ENCODE measurements around the gene BACH2. TPM values are rescaled to one million over a fixed set of nuclear protein-coding genes. Genes with fewer than 3 reads are reported as not detected.

Gene BACH2
- total and polyA plus RNA-seq, 10 of the 15 experiments (the other 5 are each of a cell fraction or from before 2014, with no cell fraction given): 0.03 to 0.28 (median 0.04) TPM; not detected in 3

DNA sequence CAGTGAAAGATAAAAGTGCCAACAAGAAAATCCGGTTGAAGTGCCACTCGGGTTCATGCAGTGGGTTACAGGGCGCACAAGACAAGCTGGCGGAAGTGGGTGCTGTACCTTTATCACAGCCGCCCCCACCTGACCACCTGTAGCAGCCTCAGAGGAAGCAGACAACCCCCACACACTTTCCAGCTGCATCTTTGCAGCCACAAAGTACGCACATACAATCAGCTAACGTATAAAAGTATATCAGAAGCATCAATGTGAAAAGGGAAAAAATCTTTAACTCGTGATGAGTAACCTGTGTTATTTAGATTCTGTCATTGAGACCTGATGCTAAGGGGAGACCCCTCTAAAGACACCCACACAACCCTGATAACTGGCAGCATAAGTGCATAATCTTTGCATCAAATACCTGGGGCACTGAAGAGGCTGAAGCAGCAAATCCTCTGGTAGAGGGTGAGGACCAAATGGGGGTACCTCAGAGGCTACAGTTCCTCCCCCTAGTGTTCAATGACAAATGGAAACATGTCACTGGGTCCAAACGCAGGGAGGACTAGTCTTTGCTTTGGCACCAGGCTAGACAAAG lies 22.1 kb downstream of the BACH2 start (continued):
- TF ChIP-seq, protein P1, sequence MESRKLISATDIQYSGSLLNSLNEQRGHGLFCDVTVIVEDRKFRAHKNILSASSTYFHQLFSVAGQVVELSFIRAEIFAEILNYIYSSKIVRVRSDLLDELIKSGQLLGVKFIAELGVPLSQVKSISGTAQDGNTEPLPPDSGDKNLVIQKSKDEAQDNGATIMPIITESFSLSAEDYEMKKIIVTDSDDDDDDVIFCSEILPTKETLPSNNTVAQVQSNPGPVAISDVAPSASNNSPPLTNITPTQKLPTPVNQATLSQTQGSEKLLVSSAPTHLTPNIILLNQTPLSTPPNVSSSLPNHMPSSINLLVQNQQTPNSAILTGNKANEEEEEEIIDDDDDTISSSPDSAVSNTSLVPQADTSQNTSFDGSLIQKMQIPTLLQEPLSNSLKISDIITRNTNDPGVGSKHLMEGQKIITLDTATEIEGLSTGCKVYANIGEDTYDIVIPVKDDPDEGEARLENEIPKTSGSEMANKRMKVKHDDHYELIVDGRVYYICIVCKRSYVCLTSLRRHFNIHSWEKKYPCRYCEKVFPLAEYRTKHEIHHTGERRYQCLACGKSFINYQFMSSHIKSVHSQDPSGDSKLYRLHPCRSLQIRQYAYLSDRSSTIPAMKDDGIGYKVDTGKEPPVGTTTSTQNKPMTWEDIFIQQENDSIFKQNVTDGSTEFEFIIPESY (IDR thresholded peaks at IDR 0.05): no peak
- TF ChIP-seq PAX5 (IDR thresholded peaks at IDR 0.05; ENCODE audit: borderline replicate concordance, low read depth, low read length) (0 out of 2 replicates have a peak, but pooled peaks have one; percentile 39), CEBPB (IDR thresholded peaks at IDR 0.05; ENCODE audit: borderline replicate concordance in 1 of 2, low read depth in 2 of 2, low read length in 2 of 2) (no peak), MTA2 (IDR thresholded peaks at IDR 0.05; ENCODE audit: low read depth) (peak; percentile 68; the same call in 1 of the 2 replicates), NFXL1 (IDR thresholded peaks at IDR 0.05; ENCODE audit: borderline replicate concordance) (no peak), NR2C1 (IDR thresholded peaks at IDR 0.05) (no peak), SRF (IDR thresholded peaks at IDR 0.05; ENCODE audit: low read depth in 2 of 2, low read length in 2 of 2) (no peak), HDGF (IDR thresholded peaks at IDR 0.05) (no peak), CREM (IDR thresholded peaks at IDR 0.05; ENCODE audit: low read depth) (no peak), MXI1 (IDR thresholded peaks at IDR 0.05; ENCODE audit: low read depth, low read length) (no peak), ESRRA (IDR thresholded peaks at IDR 0.05; ENCODE audit: low read length) (no peak), ZNF207 (IDR thresholded peaks at IDR 0.05; ENCODE audit: borderline replicate concordance) (no peak)
- TF ChIP-seq, protein P2, sequence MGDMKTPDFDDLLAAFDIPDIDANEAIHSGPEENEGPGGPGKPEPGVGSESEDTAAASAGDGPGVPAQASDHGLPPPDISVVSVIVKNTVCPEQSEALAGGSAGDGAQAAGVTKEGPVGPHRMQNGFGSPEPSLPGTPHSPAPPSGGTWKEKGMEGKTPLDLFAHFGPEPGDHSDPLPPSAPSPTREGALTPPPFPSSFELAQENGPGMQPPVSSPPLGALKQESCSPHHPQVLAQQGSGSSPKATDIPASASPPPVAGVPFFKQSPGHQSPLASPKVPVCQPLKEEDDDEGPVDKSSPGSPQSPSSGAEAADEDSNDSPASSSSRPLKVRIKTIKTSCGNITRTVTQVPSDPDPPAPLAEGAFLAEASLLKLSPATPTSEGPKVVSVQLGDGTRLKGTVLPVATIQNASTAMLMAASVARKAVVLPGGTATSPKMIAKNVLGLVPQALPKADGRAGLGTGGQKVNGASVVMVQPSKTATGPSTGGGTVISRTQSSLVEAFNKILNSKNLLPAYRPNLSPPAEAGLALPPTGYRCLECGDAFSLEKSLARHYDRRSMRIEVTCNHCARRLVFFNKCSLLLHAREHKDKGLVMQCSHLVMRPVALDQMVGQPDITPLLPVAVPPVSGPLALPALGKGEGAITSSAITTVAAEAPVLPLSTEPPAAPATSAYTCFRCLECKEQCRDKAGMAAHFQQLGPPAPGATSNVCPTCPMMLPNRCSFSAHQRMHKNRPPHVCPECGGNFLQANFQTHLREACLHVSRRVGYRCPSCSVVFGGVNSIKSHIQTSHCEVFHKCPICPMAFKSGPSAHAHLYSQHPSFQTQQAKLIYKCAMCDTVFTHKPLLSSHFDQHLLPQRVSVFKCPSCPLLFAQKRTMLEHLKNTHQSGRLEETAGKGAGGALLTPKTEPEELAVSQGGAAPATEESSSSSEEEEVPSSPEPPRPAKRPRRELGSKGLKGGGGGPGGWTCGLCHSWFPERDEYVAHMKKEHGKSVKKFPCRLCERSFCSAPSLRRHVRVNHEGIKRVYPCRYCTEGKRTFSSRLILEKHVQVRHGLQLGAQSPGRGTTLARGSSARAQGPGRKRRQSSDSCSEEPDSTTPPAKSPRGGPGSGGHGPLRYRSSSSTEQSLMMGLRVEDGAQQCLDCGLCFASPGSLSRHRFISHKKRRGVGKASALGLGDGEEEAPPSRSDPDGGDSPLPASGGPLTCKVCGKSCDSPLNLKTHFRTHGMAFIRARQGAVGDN (IDR thresholded peaks at IDR 0.05): no peak
- TF ChIP-seq, protein P3, sequence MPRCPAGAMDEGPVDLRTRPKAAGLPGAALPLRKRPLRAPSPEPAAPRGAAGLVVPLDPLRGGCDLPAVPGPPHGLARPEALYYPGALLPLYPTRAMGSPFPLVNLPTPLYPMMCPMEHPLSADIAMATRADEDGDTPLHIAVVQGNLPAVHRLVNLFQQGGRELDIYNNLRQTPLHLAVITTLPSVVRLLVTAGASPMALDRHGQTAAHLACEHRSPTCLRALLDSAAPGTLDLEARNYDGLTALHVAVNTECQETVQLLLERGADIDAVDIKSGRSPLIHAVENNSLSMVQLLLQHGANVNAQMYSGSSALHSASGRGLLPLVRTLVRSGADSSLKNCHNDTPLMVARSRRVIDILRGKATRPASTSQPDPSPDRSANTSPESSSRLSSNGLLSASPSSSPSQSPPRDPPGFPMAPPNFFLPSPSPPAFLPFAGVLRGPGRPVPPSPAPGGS (IDR thresholded peaks at IDR 0.05; ENCODE audit: borderline replicate concordance, insufficient read depth, low read depth, low read length, poor library complexity, severe bottlenecking): no peak
- TF ChIP-seq, protein P4, sequence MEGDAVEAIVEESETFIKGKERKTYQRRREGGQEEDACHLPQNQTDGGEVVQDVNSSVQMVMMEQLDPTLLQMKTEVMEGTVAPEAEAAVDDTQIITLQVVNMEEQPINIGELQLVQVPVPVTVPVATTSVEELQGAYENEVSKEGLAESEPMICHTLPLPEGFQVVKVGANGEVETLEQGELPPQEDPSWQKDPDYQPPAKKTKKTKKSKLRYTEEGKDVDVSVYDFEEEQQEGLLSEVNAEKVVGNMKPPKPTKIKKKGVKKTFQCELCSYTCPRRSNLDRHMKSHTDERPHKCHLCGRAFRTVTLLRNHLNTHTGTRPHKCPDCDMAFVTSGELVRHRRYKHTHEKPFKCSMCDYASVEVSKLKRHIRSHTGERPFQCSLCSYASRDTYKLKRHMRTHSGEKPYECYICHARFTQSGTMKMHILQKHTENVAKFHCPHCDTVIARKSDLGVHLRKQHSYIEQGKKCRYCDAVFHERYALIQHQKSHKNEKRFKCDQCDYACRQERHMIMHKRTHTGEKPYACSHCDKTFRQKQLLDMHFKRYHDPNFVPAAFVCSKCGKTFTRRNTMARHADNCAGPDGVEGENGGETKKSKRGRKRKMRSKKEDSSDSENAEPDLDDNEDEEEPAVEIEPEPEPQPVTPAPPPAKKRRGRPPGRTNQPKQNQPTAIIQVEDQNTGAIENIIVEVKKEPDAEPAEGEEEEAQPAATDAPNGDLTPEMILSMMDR (IDR thresholded peaks at IDR 0.05 in 2 of 3, conservative IDR thresholded peaks at IDR 0.05 in 1 of 3; ENCODE audit: control insufficient read depth in 2 of 3, extremely low read depth in 1 of 3, insufficient read depth in 1 of 3, low read depth in 3 of 3, low read length in 3 of 3): no peak
- TF ChIP-seq, protein P5, sequence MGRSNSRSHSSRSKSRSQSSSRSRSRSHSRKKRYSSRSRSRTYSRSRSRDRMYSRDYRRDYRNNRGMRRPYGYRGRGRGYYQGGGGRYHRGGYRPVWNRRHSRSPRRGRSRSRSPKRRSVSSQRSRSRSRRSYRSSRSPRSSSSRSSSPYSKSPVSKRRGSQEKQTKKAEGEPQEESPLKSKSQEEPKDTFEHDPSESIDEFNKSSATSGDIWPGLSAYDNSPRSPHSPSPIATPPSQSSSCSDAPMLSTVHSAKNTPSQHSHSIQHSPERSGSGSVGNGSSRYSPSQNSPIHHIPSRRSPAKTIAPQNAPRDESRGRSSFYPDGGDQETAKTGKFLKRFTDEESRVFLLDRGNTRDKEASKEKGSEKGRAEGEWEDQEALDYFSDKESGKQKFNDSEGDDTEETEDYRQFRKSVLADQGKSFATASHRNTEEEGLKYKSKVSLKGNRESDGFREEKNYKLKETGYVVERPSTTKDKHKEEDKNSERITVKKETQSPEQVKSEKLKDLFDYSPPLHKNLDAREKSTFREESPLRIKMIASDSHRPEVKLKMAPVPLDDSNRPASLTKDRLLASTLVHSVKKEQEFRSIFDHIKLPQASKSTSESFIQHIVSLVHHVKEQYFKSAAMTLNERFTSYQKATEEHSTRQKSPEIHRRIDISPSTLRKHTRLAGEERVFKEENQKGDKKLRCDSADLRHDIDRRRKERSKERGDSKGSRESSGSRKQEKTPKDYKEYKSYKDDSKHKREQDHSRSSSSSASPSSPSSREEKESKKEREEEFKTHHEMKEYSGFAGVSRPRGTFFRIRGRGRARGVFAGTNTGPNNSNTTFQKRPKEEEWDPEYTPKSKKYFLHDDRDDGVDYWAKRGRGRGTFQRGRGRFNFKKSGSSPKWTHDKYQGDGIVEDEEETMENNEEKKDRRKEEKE (IDR thresholded peaks at IDR 0.05): no peak
- TF ChIP-seq, protein P6, sequence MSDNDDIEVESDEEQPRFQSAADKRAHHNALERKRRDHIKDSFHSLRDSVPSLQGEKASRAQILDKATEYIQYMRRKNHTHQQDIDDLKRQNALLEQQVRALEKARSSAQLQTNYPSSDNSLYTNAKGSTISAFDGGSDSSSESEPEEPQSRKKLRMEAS (IDR thresholded peaks at IDR 0.05; ENCODE audit: low read depth, low read length): no peak
